NCI-H2081 treated with DMSO at 0.1 percent for 48 hours (cell line): ENCODE results near the gene SLC46A2.
A peak's percentile ranks its signal among the peaks of the same experiment; 100 is the strongest.

Experiments used
- DNase-seq: peaks from one replicate; lab custom pipeline; 2025; lab: John Stamatoyannopoulos, UW

The SLC46A2 gene

GRCh38 chr9:112890106-112891081 lies at the start of gene SLC46A2:
TSS of gene SLC46A2 (minus strand) at chr9:112890876. CDS start at chr9:112890681, 195 bp downstream.
- no peak for DNase-seq

GRCh38 chr9:112939418-112939817 lies 48.7 kb upstream of the SLC46A2 start:
- no peak for DNase-seq

- DNase-seq = no peak
Observed at GRCh38 chr9:112933696-112934095, 43.0 kb upstream of the SLC46A2 start.

- DNase-seq = peak; percentile 10
Observed at GRCh38 chr9:112925058-112925641, 34.5 kb upstream of the SLC46A2 start.

- no peak for DNase-seq
Observed at GRCh38 chr9:112921549-112921948, 30.9 kb upstream of the SLC46A2 start.

GRCh38 chr9:112917987-112918362 lies 27.3 kb upstream of the SLC46A2 start:
- DNase-seq = no peak

GRCh38 chr9:112917047-112917986 lies 26.6 kb upstream of the SLC46A2 start:
- DNase-seq = no peak

- no peak for DNase-seq
Observed at GRCh38 chr9:112914524-112914923, 23.8 kb upstream of the SLC46A2 start.

GRCh38 chr9:112913326-112913725 lies 22.6 kb upstream of the SLC46A2 start:
- no peak for DNase-seq

GRCh38 chr9:112912636-112913035 lies 22.0 kb upstream of the SLC46A2 start:
- DNase-seq = no peak

- no peak for DNase-seq
Observed at GRCh38 chr9:112911736-112912135, 21.1 kb upstream of the SLC46A2 start.

- DNase-seq = no peak
Observed at GRCh38 chr9:112905084-112905483, 14.4 kb upstream of the SLC46A2 start.

GRCh38 chr9:112900901-112901300 lies 10.2 kb upstream of the SLC46A2 start:
- no peak for DNase-seq

- DNase-seq = no peak
Observed at GRCh38 chr9:112900488-112900887, 9.8 kb upstream of the SLC46A2 start.

- DNase-seq = no peak
Observed at GRCh38 chr9:112898872-112899311, 8.2 kb upstream of the SLC46A2 start.

- DNase-seq = no peak
Observed at GRCh38 chr9:112896131-112896530, 5.5 kb upstream of the SLC46A2 start.

- DNase-seq = no peak
Observed at GRCh38 chr9:112894699-112895098, 4.0 kb upstream of the SLC46A2 start.

GRCh38 chr9:112894041-112894440 lies 3.4 kb upstream of the SLC46A2 start:
- no peak for DNase-seq

GRCh38 chr9:112892981-112893380 lies 2.3 kb upstream of the SLC46A2 start:
- no peak for DNase-seq

- no peak for DNase-seq
Observed at GRCh38 chr9:112891521-112891920, 845 bp upstream of the SLC46A2 start.

GRCh38 chr9:112887381-112887780 lies 3.3 kb downstream of the SLC46A2 start:
- no peak for DNase-seq

GRCh38 chr9:112886351-112886750 lies 4.3 kb downstream of the SLC46A2 start:
- DNase-seq = no peak
